Measurements from ENCODE around the gene MBD6. TPM values are rescaled to one million over a fixed set of nuclear protein-coding genes. Genes with fewer than 3 reads are reported as not detected.
"Not testable (repeated sequence)": the region's sequence is repeated elsewhere in the genome, so short reads cannot be mapped to it uniquely, and the experiment has no call there.

Gene MBD6
- total RNA-seq, 1 experiment from 2014 or later = 140 TPM

GRCh38 chr12:57517187-57517586 lies 5.4 kb upstream of the MBD6 start:
- intact Hi-C loops (cut with micrococcal nuclease; ENCODE audit: unreplicated experiment) = no loop called here
- TF ChIP-seq, protein P1, sequence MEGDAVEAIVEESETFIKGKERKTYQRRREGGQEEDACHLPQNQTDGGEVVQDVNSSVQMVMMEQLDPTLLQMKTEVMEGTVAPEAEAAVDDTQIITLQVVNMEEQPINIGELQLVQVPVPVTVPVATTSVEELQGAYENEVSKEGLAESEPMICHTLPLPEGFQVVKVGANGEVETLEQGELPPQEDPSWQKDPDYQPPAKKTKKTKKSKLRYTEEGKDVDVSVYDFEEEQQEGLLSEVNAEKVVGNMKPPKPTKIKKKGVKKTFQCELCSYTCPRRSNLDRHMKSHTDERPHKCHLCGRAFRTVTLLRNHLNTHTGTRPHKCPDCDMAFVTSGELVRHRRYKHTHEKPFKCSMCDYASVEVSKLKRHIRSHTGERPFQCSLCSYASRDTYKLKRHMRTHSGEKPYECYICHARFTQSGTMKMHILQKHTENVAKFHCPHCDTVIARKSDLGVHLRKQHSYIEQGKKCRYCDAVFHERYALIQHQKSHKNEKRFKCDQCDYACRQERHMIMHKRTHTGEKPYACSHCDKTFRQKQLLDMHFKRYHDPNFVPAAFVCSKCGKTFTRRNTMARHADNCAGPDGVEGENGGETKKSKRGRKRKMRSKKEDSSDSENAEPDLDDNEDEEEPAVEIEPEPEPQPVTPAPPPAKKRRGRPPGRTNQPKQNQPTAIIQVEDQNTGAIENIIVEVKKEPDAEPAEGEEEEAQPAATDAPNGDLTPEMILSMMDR (conservative IDR thresholded peaks at IDR 0.05; ENCODE audit: low read depth, low read length) = no peak
- no peak for TF ChIP-seq EZH2 (IDR thresholded peaks at IDR 0.05; ENCODE audit: borderline replicate concordance, low read depth, low read length, poor library complexity, severe bottlenecking)
- ChIA-PET POLR2A (ENCODE audit: low non-redundant PET) (interaction anchor here (1.0 kb wide), 1 partner anchor 228 kb away, joined by 6 read pairs; the partner anchor contains the start of gene TSPAN31), CTCF (no interaction called here)
- BruUV-seq (replicated peaks) = no TSS peak
- H3K27me3 ChIP-seq (replicated peaks; ENCODE audit: insufficient read depth, low read depth, low read length, poor library complexity) = no peaks in the 10 kb centered on the region
- H3K9me3 ChIP-seq (ENCODE audit: low read depth, low read length, poor library complexity, severe bottlenecking) = no peaks in the 10 kb centered on the region
- peaks cover 32% of the 10 kb centered on the region for H3K4me1 ChIP-seq (ENCODE audit: insufficient read depth, low read length, poor library complexity, severe bottlenecking)
- peaks cover 79% of the 10 kb centered on the region for H3K36me3 ChIP-seq (ENCODE audit: insufficient read depth, low read length, poor library complexity, severe bottlenecking)
- H3K27ac ChIP-seq (ENCODE audit: low read depth, low read length, poor library complexity, severe bottlenecking) = peak overlapping the region; percentile 43
- DNase-seq (ENCODE audit: low spot score) = no peak
- no peak overlapping the region for H3K4me3 ChIP-seq (ENCODE audit: low read depth, low read length, poor library complexity, severe bottlenecking)

GRCh38 chr12:57517718-57518117 lies 4.9 kb upstream of the MBD6 start:
- CTCF ChIA-PET = not testable (repeated sequence)

GRCh38 chr12:57518176-57518919 lies 4.3 kb upstream of the MBD6 start:
- intact Hi-C loops (cut with micrococcal nuclease; ENCODE audit: unreplicated experiment) = no loop called here
- H3K36me3 ChIP-seq (ENCODE audit: insufficient read depth, low read length, poor library complexity, severe bottlenecking) = peaks cover 68% of the 10 kb centered on the region
- H3K4me3 ChIP-seq (ENCODE audit: low read depth, low read length, poor library complexity, severe bottlenecking) = peak overlapping the region; percentile 89
- H3K4me1 ChIP-seq (ENCODE audit: insufficient read depth, low read length, poor library complexity, severe bottlenecking) = peaks cover 35% of the 10 kb centered on the region
- no peak for DNase-seq (ENCODE audit: low spot score)
- H3K27ac ChIP-seq (ENCODE audit: low read depth, low read length, poor library complexity, severe bottlenecking) = peak overlapping the region; percentile 97
- no TSS peak for BruUV-seq (replicated peaks)
- H3K27me3 ChIP-seq (replicated peaks; ENCODE audit: insufficient read depth, low read depth, low read length, poor library complexity) = no peaks in the 10 kb centered on the region
- CTCF ChIA-PET = no interaction called here
- TF ChIP-seq, protein P1 (conservative IDR thresholded peaks at IDR 0.05; ENCODE audit: low read depth, low read length) = no peak
- no peak for TF ChIP-seq EZH2 (IDR thresholded peaks at IDR 0.05; ENCODE audit: borderline replicate concordance, low read depth, low read length, poor library complexity, severe bottlenecking)
- POLR2A ChIA-PET (ENCODE audit: low non-redundant PET) = interaction anchor here (0.6 to 1.0 kb wide), 3 partner anchors 14 to 228 kb away, joined by 4 to 15 read pairs (median 6); partner anchors contain the start of gene TSPAN31
- no peaks in the 10 kb centered on the region for H3K9me3 ChIP-seq (ENCODE audit: low read depth, low read length, poor library complexity, severe bottlenecking)

More at GRCh38 chr12:57517718-57518117, 4.9 kb upstream of the MBD6 start:
- peak overlapping the region; percentile 97 for H3K27ac ChIP-seq (ENCODE audit: low read depth, low read length, poor library complexity, severe bottlenecking)
- intact Hi-C loops (cut with micrococcal nuclease; ENCODE audit: unreplicated experiment); H3K4me3 ChIP-seq (ENCODE audit: low read depth, low read length, poor library complexity, severe bottlenecking); DNase-seq (ENCODE audit: low spot score); H3K27me3 ChIP-seq (replicated peaks; ENCODE audit: insufficient read depth, low read depth, low read length, poor library complexity); H3K9me3 ChIP-seq (ENCODE audit: low read depth, low read length, poor library complexity, severe bottlenecking); BruUV-seq (replicated peaks): not testable (repeated sequence)
- H3K4me1 ChIP-seq (ENCODE audit: insufficient read depth, low read length, poor library complexity, severe bottlenecking) = peaks cover 34% of the 10 kb centered on the region
- H3K36me3 ChIP-seq (ENCODE audit: insufficient read depth, low read length, poor library complexity, severe bottlenecking) = peaks cover 74% of the 10 kb centered on the region
- POLR2A ChIA-PET (ENCODE audit: low non-redundant PET) = interaction anchor here (0.6 to 1.0 kb wide), 3 partner anchors 13 to 228 kb away, joined by 4 to 15 read pairs (median 6); partner anchors contain the start of gene TSPAN31

All from A673 (cell line).